Measurements from ENCODE around the gene UBR4. TPM values are rescaled to one million over a fixed set of nuclear protein-coding genes. Genes with fewer than 3 reads are reported as not detected.

UBR4 gene
- total and polyA plus RNA-seq, 2 experiments from 2014 or later = 111 to 230 TPM

DNA sequence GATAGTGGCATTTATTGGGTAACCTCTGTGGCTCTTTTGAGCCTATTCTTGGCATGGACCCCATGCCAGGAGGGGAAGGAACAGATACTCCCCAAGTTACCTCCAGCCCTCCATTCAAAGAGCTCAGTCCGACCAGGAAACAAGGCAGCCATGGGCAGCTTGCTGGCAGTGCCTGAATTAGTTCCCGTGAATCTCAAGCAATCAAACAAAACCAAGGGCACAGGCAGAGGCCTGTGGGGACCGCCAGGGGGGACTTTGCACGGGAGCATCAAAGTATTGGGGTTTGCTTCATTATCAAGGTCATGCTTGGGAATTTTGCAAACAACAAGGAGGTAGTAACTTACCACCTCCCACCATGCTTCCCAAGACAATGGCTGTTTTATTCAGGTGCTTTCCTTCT, 172.4 kb downstream of the UBR4 start:
- peaks cover 3% of the 10 kb centered on the region; the same call in 1 of the 3 replicates for H3K4me1 Mint-ChIP-seq
- Histone ChIP-seq H4K20me1 (replicated peaks; ENCODE audit: insufficient read depth) (no peaks in the 10 kb centered on the region), H2AFZ (no peak overlapping the region), H3K4me3 (no peak overlapping the region), H3K9me2 (ENCODE audit: insufficient read depth) (no peaks in the 10 kb centered on the region), H3K27ac (ENCODE audit: low read depth) (no peak overlapping the region), H3K27me3 (ENCODE audit: insufficient read depth) (no peaks in the 10 kb centered on the region), H3K36me3 (ENCODE audit: insufficient read depth) (no peaks in the 10 kb centered on the region), H3F3A (replicated peaks; ENCODE audit: low read depth) (no peaks in the 10 kb centered on the region), H3K4me2 (no peak overlapping the region), H3K4me1 (ENCODE audit: insufficient read depth) (no peaks in the 10 kb centered on the region), H3K79me2 (replicated peaks; ENCODE audit: insufficient read depth) (no peaks in the 10 kb centered on the region)
- H3K27me3 Mint-ChIP-seq (ENCODE audit: insufficient read depth, low read depth, poor library complexity) = peaks cover 6% of the 10 kb centered on the region
- TF ChIP-seq NANOG (IDR thresholded peaks at IDR 0.05; ENCODE audit: borderline replicate concordance) (no peak), JUNB (IDR thresholded peaks at IDR 0.05; ENCODE audit: unreplicated experiment) (no peak), EZH2phosphoT487 (IDR thresholded peaks at IDR 0.05; ENCODE audit: unreplicated experiment) (no peak)
- TF ChIP-seq, protein P1, sequence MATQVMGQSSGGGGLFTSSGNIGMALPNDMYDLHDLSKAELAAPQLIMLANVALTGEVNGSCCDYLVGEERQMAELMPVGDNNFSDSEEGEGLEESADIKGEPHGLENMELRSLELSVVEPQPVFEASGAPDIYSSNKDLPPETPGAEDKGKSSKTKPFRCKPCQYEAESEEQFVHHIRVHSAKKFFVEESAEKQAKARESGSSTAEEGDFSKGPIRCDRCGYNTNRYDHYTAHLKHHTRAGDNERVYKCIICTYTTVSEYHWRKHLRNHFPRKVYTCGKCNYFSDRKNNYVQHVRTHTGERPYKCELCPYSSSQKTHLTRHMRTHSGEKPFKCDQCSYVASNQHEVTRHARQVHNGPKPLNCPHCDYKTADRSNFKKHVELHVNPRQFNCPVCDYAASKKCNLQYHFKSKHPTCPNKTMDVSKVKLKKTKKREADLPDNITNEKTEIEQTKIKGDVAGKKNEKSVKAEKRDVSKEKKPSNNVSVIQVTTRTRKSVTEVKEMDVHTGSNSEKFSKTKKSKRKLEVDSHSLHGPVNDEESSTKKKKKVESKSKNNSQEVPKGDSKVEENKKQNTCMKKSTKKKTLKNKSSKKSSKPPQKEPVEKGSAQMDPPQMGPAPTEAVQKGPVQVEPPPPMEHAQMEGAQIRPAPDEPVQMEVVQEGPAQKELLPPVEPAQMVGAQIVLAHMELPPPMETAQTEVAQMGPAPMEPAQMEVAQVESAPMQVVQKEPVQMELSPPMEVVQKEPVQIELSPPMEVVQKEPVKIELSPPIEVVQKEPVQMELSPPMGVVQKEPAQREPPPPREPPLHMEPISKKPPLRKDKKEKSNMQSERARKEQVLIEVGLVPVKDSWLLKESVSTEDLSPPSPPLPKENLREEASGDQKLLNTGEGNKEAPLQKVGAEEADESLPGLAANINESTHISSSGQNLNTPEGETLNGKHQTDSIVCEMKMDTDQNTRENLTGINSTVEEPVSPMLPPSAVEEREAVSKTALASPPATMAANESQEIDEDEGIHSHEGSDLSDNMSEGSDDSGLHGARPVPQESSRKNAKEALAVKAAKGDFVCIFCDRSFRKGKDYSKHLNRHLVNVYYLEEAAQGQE (IDR thresholded peaks at IDR 0.05; ENCODE audit: unreplicated experiment) = no peak
- TF ChIP-seq, protein P2, sequence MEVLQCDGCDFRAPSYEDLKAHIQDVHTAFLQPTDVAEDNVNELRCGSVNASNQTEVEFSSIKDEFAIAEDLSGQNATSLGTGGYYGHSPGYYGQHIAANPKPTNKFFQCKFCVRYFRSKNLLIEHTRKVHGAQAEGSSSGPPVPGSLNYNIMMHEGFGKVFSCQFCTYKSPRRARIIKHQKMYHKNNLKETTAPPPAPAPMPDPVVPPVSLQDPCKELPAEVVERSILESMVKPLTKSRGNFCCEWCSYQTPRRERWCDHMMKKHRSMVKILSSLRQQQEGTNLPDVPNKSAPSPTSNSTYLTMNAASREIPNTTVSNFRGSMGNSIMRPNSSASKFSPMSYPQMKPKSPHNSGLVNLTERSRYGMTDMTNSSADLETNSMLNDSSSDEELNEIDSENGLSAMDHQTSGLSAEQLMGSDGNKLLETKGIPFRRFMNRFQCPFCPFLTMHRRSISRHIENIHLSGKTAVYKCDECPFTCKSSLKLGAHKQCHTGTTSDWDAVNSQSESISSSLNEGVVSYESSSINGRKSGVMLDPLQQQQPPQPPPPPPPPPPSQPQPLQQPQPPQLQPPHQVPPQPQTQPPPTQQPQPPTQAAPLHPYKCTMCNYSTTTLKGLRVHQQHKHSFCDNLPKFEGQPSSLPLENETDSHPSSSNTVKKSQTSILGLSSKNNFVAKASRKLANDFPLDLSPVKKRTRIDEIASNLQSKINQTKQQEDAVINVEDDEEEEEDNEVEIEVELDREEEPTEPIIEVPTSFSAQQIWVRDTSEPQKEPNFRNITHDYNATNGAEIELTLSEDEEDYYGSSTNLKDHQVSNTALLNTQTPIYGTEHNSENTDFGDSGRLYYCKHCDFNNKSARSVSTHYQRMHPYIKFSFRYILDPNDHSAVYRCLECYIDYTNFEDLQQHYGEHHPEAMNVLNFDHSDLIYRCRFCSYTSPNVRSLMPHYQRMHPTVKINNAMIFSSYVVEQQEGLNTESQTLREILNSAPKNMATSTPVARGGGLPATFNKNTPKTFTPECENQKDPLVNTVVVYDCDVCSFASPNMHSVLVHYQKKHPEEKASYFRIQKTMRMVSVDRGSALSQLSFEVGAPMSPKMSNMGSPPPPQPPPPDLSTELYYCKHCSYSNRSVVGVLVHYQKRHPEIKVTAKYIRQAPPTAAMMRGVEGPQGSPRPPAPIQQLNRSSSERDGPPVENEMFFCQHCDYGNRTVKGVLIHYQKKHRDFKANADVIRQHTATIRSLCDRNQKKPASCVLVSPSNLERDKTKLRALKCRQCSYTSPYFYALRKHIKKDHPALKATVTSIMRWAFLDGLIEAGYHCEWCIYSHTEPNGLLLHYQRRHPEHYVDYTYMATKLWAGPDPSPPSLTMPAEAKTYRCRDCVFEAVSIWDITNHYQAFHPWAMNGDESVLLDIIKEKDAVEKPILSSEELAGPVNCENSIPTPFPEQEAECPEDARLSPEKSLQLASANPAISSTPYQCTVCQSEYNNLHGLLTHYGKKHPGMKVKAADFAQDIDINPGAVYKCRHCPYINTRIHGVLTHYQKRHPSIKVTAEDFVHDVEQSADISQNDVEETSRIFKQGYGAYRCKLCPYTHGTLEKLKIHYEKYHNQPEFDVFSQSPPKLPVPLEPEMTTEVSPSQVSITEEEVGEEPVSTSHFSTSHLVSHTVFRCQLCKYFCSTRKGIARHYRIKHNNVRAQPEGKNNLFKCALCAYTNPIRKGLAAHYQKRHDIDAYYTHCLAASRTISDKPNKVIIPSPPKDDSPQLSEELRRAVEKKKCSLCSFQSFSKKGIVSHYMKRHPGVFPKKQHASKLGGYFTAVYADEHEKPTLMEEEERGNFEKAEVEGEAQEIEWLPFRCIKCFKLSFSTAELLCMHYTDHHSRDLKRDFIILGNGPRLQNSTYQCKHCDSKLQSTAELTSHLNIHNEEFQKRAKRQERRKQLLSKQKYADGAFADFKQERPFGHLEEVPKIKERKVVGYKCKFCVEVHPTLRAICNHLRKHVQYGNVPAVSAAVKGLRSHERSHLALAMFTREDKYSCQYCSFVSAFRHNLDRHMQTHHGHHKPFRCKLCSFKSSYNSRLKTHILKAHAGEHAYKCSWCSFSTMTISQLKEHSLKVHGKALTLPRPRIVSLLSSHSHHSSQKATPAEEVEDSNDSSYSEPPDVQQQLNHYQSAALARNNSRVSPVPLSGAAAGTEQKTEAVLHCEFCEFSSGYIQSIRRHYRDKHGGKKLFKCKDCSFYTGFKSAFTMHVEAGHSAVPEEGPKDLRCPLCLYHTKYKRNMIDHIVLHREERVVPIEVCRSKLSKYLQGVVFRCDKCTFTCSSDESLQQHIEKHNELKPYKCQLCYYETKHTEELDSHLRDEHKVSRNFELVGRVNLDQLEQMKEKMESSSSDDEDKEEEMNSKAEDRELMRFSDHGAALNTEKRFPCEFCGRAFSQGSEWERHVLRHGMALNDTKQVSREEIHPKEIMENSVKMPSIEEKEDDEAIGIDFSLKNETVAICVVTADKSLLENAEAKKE (CRISPR knock-in tag; IDR thresholded peaks at IDR 0.05) = no peak
- no peaks in the 10 kb centered on the region for H3K36me3 Mint-ChIP-seq (ENCODE audit: low read depth)
- H3K9me3 Mint-ChIP-seq = no peaks in the 10 kb centered on the region
- H3K4me3 Mint-ChIP-seq = no peak overlapping the region
- DNase-seq (ENCODE audit: low spot score) (no peak), ATAC-seq (no peak)
- H3K27ac Mint-ChIP-seq = no peak overlapping the region

All from GM23338 (cell line).